Progenitor cell of endocrine pancreas (in vitro differentiated cells): Measurements from ENCODE around the gene FUZ. TPM values are rescaled to one million over a fixed set of nuclear protein-coding genes. Genes with fewer than 3 reads are reported as not detected.

Experiments
- DNase-seq: peaks from one replicate; pipeline ENCODE4 v3.0.0; 2021; ENCODE audit warnings: low spot score; ENCODE audit not compliant: unreplicated experiment
- H3K27ac Mint-ChIP-seq: 2 replicates; pipeline ENCODE4 v1.8.0; 2021; ENCODE audit warnings: mild to moderate bottlenecking, moderate library complexity, mixed read lengths
- H3K27me3 Mint-ChIP-seq: 2 replicates; pipeline ENCODE4 v1.8.0; 2021; ENCODE audit warnings: mixed read lengths
- H3K36me3 Mint-ChIP-seq: 2 replicates; pipeline ENCODE4 v1.8.0; 2022; ENCODE audit warnings: mixed read lengths; ENCODE audit not compliant: insufficient read depth
- H3K4me1 Mint-ChIP-seq: 2 replicates; pipeline ENCODE4 v1.8.0; 2021; ENCODE audit warnings: low read depth, mixed read lengths
- H3K4me3 Mint-ChIP-seq: 2 replicates; pipeline ENCODE4 v1.8.0; 2021; ENCODE audit warnings: low read depth, mild to moderate bottlenecking, moderate library complexity, mixed read lengths
- H3K9me3 Mint-ChIP-seq: 2 replicates; pipeline ENCODE4 v1.8.0; 2021; ENCODE audit warnings: low read depth, mixed read lengths
- CTCF ChIP-seq: fragments of 200-600 bp; sonication (generic); IDR thresholded peaks from one replicate; pipeline ENCODE4 v1.5.0; 2021; ENCODE audit warnings: antibody characterized with exemption, mild to moderate bottlenecking; ENCODE audit not compliant: unreplicated experiment
- total RNA-seq: library from RNA; stranded (reverse); gene quantifications from 2 replicates; pipeline ENCODE4 v1.2.1, GENCODE V29; 2021

FUZ gene
- total RNA-seq, 1 donor from 2014 or later = 40.0 TPM

GRCh38 chr19:49801966-49802661 lies 11.0 kb downstream of the FUZ start:
- peaks cover 12% of the 10 kb centered on the region for H3K36me3 Mint-ChIP-seq
- TF ChIP-seq CTCF = no peak
- H3K9me3 Mint-ChIP-seq = no peaks in the 10 kb centered on the region
- no peaks in the 10 kb centered on the region for H3K27me3 Mint-ChIP-seq
- no peaks in the 10 kb centered on the region for H3K4me1 Mint-ChIP-seq
- no peak for DNase-seq
- H3K27ac Mint-ChIP-seq = no peak overlapping the region
- H3K4me3 Mint-ChIP-seq = peak overlapping the region; percentile 37

GRCh38 chr19:49801401-49801888 lies 11.6 kb downstream of the FUZ start:
- Mint-ChIP-seq H3K27me3 (no peaks in the 10 kb centered on the region), H3K27ac (no peak overlapping the region), H3K36me3 (peaks cover 11% of the 10 kb centered on the region), H3K4me3 (no peak overlapping the region), H3K4me1 (no peaks in the 10 kb centered on the region), H3K9me3 (no peaks in the 10 kb centered on the region)
- TF ChIP-seq CTCF = no peak
- no peak for DNase-seq

- no peak overlapping the region for H3K4me3 Mint-ChIP-seq
- H3K36me3 Mint-ChIP-seq = peaks cover 6% of the 10 kb centered on the region
- no peak for DNase-seq
- no peak overlapping the region for H3K27ac Mint-ChIP-seq
- no peaks in the 10 kb centered on the region for H3K4me1 Mint-ChIP-seq
- no peaks in the 10 kb centered on the region for H3K9me3 Mint-ChIP-seq
- TF ChIP-seq CTCF = no peak
- no peaks in the 10 kb centered on the region for H3K27me3 Mint-ChIP-seq
Observed at GRCh38 chr19:49800771-49801170, 12.3 kb downstream of the FUZ start.

- Mint-ChIP-seq H3K9me3 (no peaks in the 10 kb centered on the region), H3K4me1 (no peaks in the 10 kb centered on the region), H3K4me3 (no peak overlapping the region), H3K36me3 (peaks cover 6% of the 10 kb centered on the region), H3K27me3 (no peaks in the 10 kb centered on the region), H3K27ac (no peak overlapping the region)
- no peak for TF ChIP-seq CTCF
- no peak for DNase-seq
Observed at GRCh38 chr19:49799798-49800376, 13.2 kb downstream of the FUZ start.

- no peak for DNase-seq
- H3K27ac Mint-ChIP-seq = peak overlapping the region; percentile 49
- TF ChIP-seq CTCF = no peak
- no peaks in the 10 kb centered on the region for H3K9me3 Mint-ChIP-seq
- H3K36me3 Mint-ChIP-seq = peaks cover 8% of the 10 kb centered on the region
- H3K4me3 Mint-ChIP-seq = no peak overlapping the region
- no peaks in the 10 kb centered on the region for H3K4me1 Mint-ChIP-seq
- H3K27me3 Mint-ChIP-seq = no peaks in the 10 kb centered on the region
Observed at GRCh38 chr19:49799271-49799797, 13.8 kb downstream of the FUZ start.
